Lower leg skin (tissue), 3 donors: ENCODE results near the gene FZD7.

Source experiments
- CTCF ChIP-seq, 3 donors: fragments of 450-650 bp; IDR thresholded peaks; one replicate each; pipeline ENCODE4 v1.5.1; 2016; ENCODE audit warnings: antibody characterized with exemption in 3 of 3, mild to moderate bottlenecking in 3 of 3, moderate library complexity in 2 of 3
- POLR2A ChIP-seq, 2 donors: fragments of 450-650 bp; IDR thresholded peaks; one replicate each; pipeline ENCODE4 v1.6.1; 2016 to 2017; ENCODE audit warnings: antibody characterized with exemption in 2 of 2, mild to moderate bottlenecking in 1 of 2, moderate library complexity in 1 of 2

GRCh38 chr2:202018950-202019349 is 14.7 kb upstream of the FZD7 start:
- TF ChIP-seq CTCF (IDR thresholded peaks at IDR 0.05) (no peak), POLR2A (IDR thresholded peaks at IDR 0.05) (no peak)
